ENCODE measurements around the gene RXRA.

DNA sequence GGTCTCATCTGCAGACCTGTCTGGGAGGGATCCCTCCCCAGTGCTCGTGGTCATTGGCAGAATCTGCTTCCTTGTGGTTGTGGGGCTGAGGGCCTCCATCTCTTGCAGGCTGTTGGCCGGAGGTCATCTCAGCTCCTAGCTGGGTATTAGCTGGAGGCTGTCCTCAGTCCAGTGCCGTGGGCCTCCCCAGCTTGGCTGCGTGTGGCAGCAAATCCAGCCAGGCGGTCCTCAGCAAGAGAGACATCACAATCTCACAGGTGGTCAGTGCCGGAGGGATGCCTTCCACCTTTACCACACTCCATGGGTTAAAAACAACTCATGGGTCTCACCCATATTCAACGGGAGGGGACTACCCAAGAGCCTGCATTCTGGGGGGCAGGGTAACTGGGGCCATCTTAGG is 155.5 kb downstream of the RXRA start:
- TF ChIP-seq POLR2AphosphoS5 (IDR thresholded peaks at IDR 0.05; ENCODE audit: borderline replicate concordance, low read depth, low read length) (no peak), EZH2 (IDR thresholded peaks at IDR 0.05) (no peak)
